PFSK-1 (cell line): ENCODE data around the gene KRTAP6-1.

Source experiments
- FOXP2 ChIP-seq: optimal IDR thresholded peaks from 2 replicates; pipeline ENCODE3; 2011; ENCODE audit warnings: borderline replicate concordance, control low read depth, inconsistent platforms; ENCODE audit not compliant: insufficient read depth; ENCODE audit errors: extremely low read length, extremely low read depth
- POLR2AphosphoS5 ChIP-seq: IDR thresholded peaks from 2 replicates; pipeline ENCODE4 v1.6.1; 2012; ENCODE audit warnings: low read depth, mild to moderate bottlenecking, control low read depth, low read length, moderate library complexity
- REST ChIP-seq, 2 experiments: IDR thresholded peaks; 2 replicates each; pipeline versions ENCODE4 v1.6.1 to v1.8.0; 2011 to 2012; ENCODE audit warnings: low read depth in 2 of 2, low read length in 2 of 2, control low read depth in 1 of 2, inconsistent platforms in 1 of 2, mild to moderate bottlenecking in 1 of 2, moderate library complexity in 1 of 2; ENCODE audit not compliant: insufficient read depth in 1 of 2
- SIN3A ChIP-seq: IDR thresholded peaks from 2 replicates; pipeline ENCODE4 v1.6.1; 2012; ENCODE audit warnings: mild to moderate bottlenecking, low read length, moderate library complexity, borderline replicate concordance; ENCODE audit not compliant: insufficient read depth
- TAF1 ChIP-seq: IDR thresholded peaks from 2 replicates; pipeline ENCODE4 v1.6.1; 2012; ENCODE audit warnings: low read length, control low read depth, borderline replicate concordance; ENCODE audit not compliant: insufficient read depth

- TF ChIP-seq POLR2AphosphoS5 (no peak), TAF1 (no peak), REST (IDR thresholded peaks at IDR 0.05; ENCODE audit: insufficient read depth in 1 of 2, low read depth in 2 of 2, low read length in 2 of 2) (no peak), SIN3A (no peak), FOXP2 (no peak)
Observed at GRCh38 chr21:30563630-30564029, 50.1 kb downstream of the KRTAP6-1 start.
